Measurements from ENCODE around the gene TBC1D16.

Gene TBC1D16

GRCh38 chr17:79917902-79918484 is 117.7 kb downstream of the TBC1D16 start:
- no peak for DNase-seq (ENCODE audit: low read depth, low spot score)
- TF ChIP-seq CTCF (IDR thresholded peaks at IDR 0.05; ENCODE audit: insufficient read depth, low read length, missing control alignments), result no peak
- ChIA-PET CTCF (no interaction called here), POLR2A (no interaction called here)
- no peak overlapping the region for H3K4me3 ChIP-seq (ENCODE audit: low read depth, low read length)

- POLR2A ChIA-PET, result no interaction called here
- H3K4me3 ChIP-seq (ENCODE audit: low read depth, low read length), result no peak overlapping the region
- no peak for TF ChIP-seq CTCF (IDR thresholded peaks at IDR 0.05; ENCODE audit: insufficient read depth, low read length, missing control alignments)
- DNase-seq (ENCODE audit: low read depth, low spot score), result no peak
- CTCF ChIA-PET, result interaction anchor here (0.7 to 2.1 kb wide), 6 partner anchors 10 to 176 kb away, joined by 3 to 13 read pairs (median 4); no protein-coding TSS in a partner anchor
Measured at GRCh38 chr17:79916991-79917901, 118.4 kb downstream of the TBC1D16 start.

- TF ChIP-seq CTCF (IDR thresholded peaks at IDR 0.05; ENCODE audit: insufficient read depth, low read length, missing control alignments), result no peak
- ChIA-PET CTCF (interaction anchor here (0.7 to 2.1 kb wide), 7 partner anchors 11 to 175 kb away, joined by 3 to 13 read pairs (median 4); no protein-coding TSS in a partner anchor), POLR2A (interaction anchor here (1.2 kb wide), 1 partner anchor 77 kb away, joined by 6 read pairs; the partner anchor contains the start of gene CBX4)
- H3K4me3 ChIP-seq (ENCODE audit: low read depth, low read length), result no peak overlapping the region
- no peak for DNase-seq (ENCODE audit: low read depth, low spot score)
Measured at GRCh38 chr17:79916506-79916905, 119.2 kb downstream of the TBC1D16 start.

GRCh38 chr17:79915850-79916430 is 119.7 kb downstream of the TBC1D16 start:
- ChIA-PET POLR2A (interaction anchor here (1.2 kb wide), 1 partner anchor 76 kb away, joined by 6 read pairs; the partner anchor contains the start of gene CBX4), CTCF (interaction anchor here (1.2 to 2.1 kb wide), 7 partner anchors 12 to 174 kb away, joined by 3 to 13 read pairs (median 5); no protein-coding TSS in a partner anchor)
- DNase-seq (ENCODE audit: low read depth, low spot score), result no peak
- peak; percentile 25 for TF ChIP-seq CTCF (IDR thresholded peaks at IDR 0.05; ENCODE audit: insufficient read depth, low read length, missing control alignments)
- no peak overlapping the region for H3K4me3 ChIP-seq (ENCODE audit: low read depth, low read length)

GRCh38 chr17:79914813-79915740 is 120.6 kb downstream of the TBC1D16 start:
- no peak for TF ChIP-seq CTCF (IDR thresholded peaks at IDR 0.05; ENCODE audit: insufficient read depth, low read length, missing control alignments)
- H3K4me3 ChIP-seq (ENCODE audit: low read depth, low read length), result no peak overlapping the region
- POLR2A ChIA-PET, result interaction anchor here (1.2 kb wide), 1 partner anchor 76 kb away, joined by 6 read pairs; the partner anchor contains the start of gene CBX4
- CTCF ChIA-PET, result interaction anchor here (0.6 to 2.1 kb wide), 5 partner anchors 9 to 173 kb away, joined by 3 to 13 read pairs (median 5); no protein-coding TSS in a partner anchor
- no peak for DNase-seq (ENCODE audit: low read depth, low spot score)

Measured in AG04449 (cell line).